ENCODE results near the gene RMND5A. TPM values are rescaled to one million over a fixed set of nuclear protein-coding genes. Genes with fewer than 3 reads are reported as not detected.
"Not testable (repeated sequence)": the region's sequence is repeated elsewhere in the genome, so short reads cannot be mapped to it uniquely, and the experiment has no call there.

Gene RMND5A
- total RNA-seq, 1 donor from 2014 or later, result 26.6 TPM

DNA sequence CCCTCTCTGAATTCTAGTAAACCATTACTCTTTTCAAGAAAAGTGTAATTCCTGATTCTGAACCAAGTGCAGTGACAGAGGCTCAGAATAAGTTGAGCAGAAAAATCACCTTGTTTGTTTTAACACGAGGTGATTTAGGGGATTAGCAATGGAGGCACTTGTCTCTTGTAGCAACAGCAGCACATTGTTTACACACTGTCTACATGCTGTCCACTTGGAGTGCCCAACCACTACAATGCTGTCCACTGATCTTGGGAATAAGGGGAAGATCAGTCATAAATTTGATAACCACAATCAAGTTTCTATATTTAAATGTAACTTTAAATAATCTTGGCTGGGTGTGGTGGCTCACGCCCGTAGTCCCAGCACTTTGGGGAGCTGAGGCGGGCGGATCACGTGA, 13.9 kb upstream of the RMND5A start:
- no peak overlapping the region for H3K4me3 ChIP-seq (ENCODE audit: low read depth, low read length)
- DNase-seq (ENCODE audit: low read depth), result no peak
- no peaks in the 10 kb centered on the region for H3K36me3 ChIP-seq (ENCODE audit: control insufficient read depth, insufficient read depth, low read length)
- no peaks in the 10 kb centered on the region for H3K27me3 ChIP-seq (ENCODE audit: control insufficient read depth, insufficient read depth, low read length)
- TF ChIP-seq, protein P1, sequence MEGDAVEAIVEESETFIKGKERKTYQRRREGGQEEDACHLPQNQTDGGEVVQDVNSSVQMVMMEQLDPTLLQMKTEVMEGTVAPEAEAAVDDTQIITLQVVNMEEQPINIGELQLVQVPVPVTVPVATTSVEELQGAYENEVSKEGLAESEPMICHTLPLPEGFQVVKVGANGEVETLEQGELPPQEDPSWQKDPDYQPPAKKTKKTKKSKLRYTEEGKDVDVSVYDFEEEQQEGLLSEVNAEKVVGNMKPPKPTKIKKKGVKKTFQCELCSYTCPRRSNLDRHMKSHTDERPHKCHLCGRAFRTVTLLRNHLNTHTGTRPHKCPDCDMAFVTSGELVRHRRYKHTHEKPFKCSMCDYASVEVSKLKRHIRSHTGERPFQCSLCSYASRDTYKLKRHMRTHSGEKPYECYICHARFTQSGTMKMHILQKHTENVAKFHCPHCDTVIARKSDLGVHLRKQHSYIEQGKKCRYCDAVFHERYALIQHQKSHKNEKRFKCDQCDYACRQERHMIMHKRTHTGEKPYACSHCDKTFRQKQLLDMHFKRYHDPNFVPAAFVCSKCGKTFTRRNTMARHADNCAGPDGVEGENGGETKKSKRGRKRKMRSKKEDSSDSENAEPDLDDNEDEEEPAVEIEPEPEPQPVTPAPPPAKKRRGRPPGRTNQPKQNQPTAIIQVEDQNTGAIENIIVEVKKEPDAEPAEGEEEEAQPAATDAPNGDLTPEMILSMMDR (IDR thresholded peaks at IDR 0.05; ENCODE audit: insufficient read depth, low read length, poor library complexity, severe bottlenecking), result no peak

GRCh38 chr2:86706935-86707334, 13.2 kb upstream of the RMND5A start:
- Histone ChIP-seq H3K27me3 (ENCODE audit: control insufficient read depth, insufficient read depth, low read length) (no peaks in the 10 kb centered on the region), H3K36me3 (ENCODE audit: control insufficient read depth, insufficient read depth, low read length) (no peaks in the 10 kb centered on the region), H3K4me3 (ENCODE audit: low read depth, low read length) (no peak overlapping the region)
- DNase-seq (ENCODE audit: low read depth), result no peak
- TF ChIP-seq, protein P1 (IDR thresholded peaks at IDR 0.05; ENCODE audit: insufficient read depth, low read length, poor library complexity, severe bottlenecking), result no peak

DNA sequence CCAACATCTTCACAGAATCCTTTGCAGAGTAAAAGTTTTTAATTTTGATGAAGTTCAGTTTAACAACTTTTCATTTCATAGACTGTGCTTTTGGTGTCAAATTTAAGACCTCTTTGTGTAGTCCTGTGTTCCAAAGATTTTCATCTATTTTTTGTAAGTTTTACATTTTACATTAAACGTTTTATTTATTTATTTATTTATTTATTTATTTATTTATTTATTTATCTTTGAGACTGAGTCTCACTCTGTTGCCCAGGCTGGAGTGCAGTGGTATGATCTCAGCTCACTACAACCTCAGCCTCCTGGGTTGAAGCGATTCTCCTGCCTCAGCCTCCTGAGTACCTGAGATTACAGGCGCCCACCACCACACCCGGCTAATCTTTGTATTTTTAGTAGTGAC, 12.0 kb upstream of the RMND5A start:
- not testable (repeated sequence) for H3K36me3 ChIP-seq (ENCODE audit: control insufficient read depth, insufficient read depth, low read length); DNase-seq (ENCODE audit: low read depth); H3K4me3 ChIP-seq (ENCODE audit: low read depth, low read length); H3K27me3 ChIP-seq (ENCODE audit: control insufficient read depth, insufficient read depth, low read length)

GRCh38 chr2:86714579-86715173, 5.4 kb upstream of the RMND5A start:
- DNase-seq (ENCODE audit: low read depth); H3K4me3 ChIP-seq (ENCODE audit: low read depth, low read length); H3K36me3 ChIP-seq (ENCODE audit: control insufficient read depth, insufficient read depth, low read length); H3K27me3 ChIP-seq (ENCODE audit: control insufficient read depth, insufficient read depth, low read length): not testable (repeated sequence)

DNA sequence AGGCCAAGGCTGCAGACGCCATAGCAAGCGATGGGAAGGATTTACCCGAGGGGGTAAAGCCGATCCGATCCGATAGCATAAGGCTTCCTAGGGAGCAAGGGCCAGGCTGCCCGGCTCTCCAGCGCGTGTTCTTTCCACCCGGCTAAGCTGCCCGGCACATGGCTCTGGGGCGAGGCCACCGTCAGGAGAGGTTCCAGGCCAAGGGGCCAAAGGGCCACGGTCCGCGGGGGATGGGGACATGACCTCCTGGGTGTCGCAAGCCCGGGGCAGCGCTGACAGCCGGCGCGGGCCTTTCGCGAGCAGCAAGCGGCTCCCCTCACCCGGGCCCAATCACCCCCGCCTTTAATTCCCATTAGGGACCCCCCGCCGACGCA, 841 bp upstream of the RMND5A start:
- not testable (repeated sequence) for H3K36me3 ChIP-seq (ENCODE audit: control insufficient read depth, insufficient read depth, low read length); DNase-seq (ENCODE audit: low read depth); H3K27me3 ChIP-seq (ENCODE audit: control insufficient read depth, insufficient read depth, low read length)
- peak overlapping the region; percentile 35 for H3K4me3 ChIP-seq (ENCODE audit: low read depth, low read length)

DNA sequence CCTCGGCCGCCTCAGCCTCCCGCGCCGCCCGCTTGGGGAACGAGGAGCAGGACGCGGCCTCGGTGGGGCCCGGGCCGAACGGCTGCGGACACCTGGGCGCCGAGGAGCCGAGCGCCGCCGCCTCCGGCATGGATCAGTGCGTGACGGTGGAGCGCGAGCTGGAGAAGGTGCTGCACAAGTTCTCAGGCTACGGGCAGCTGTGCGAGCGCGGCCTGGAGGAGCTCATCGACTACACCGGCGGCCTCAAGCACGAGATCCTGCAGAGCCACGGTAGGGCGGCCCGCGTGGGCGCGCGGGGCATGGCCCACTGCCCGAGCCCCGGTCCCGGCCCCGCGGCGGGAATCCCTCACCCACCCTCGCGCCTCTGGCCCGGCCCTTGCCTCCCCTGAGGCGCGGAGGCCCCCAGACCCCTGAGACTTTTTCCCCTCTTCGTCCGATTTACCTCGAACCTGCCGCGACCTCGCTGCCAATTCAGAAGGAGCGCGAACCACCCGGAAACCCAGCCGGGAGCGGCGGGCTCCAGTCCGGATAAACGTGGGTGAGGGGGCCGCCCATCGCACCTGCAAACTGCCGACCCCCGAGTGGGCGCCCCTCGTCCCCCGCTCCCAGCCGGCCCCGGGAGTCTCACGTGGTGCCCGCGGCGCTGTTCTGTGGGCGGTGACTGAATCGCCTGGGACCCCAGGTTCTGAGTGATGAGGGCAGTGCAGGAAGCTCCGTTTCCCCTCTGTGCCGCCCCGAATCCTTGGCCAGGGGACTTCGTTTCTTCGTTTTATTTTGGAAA, 639 bp downstream of the RMND5A start:
- not testable (repeated sequence) for H3K36me3 ChIP-seq (ENCODE audit: control insufficient read depth, insufficient read depth, low read length); DNase-seq (ENCODE audit: low read depth); H3K27me3 ChIP-seq (ENCODE audit: control insufficient read depth, insufficient read depth, low read length)
- H3K4me3 ChIP-seq (ENCODE audit: low read depth, low read length), result peak overlapping the region; percentile 65

DNA sequence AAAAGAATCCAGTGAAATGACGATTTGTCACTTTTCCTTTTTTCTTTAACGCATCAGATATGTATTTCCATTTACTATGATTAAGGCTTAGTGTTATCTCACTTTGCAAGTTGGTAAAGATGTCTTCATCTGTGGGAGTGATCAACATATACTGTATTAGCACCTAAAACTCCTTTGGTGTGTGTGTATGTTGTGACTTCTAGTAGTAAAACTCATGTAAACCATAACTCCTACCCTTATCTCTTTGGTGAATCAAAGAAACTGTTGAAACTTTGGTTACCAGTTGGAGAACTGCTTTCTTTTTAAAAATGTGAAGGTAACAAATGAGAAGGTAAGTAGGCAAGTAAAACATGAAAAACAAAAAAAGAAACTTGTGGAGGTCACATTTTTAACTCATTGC, 5.6 kb downstream of the RMND5A start:
- H3K27me3 ChIP-seq (ENCODE audit: control insufficient read depth, insufficient read depth, low read length); DNase-seq (ENCODE audit: low read depth); H3K36me3 ChIP-seq (ENCODE audit: control insufficient read depth, insufficient read depth, low read length); H3K4me3 ChIP-seq (ENCODE audit: low read depth, low read length): not testable (repeated sequence)

GRCh38 chr2:86732040-86732525, 12.0 kb downstream of the RMND5A start:
- not testable (repeated sequence) for H3K36me3 ChIP-seq (ENCODE audit: control insufficient read depth, insufficient read depth, low read length); H3K27me3 ChIP-seq (ENCODE audit: control insufficient read depth, insufficient read depth, low read length); DNase-seq (ENCODE audit: low read depth); H3K4me3 ChIP-seq (ENCODE audit: low read depth, low read length)

GRCh38 chr2:86732837-86733236, 12.7 kb downstream of the RMND5A start:
- H3K4me3 ChIP-seq (ENCODE audit: low read depth, low read length); H3K27me3 ChIP-seq (ENCODE audit: control insufficient read depth, insufficient read depth, low read length); DNase-seq (ENCODE audit: low read depth); H3K36me3 ChIP-seq (ENCODE audit: control insufficient read depth, insufficient read depth, low read length): not testable (repeated sequence)

GRCh38 chr2:86733528-86733927, 13.4 kb downstream of the RMND5A start:
- not testable (repeated sequence) for H3K4me3 ChIP-seq (ENCODE audit: low read depth, low read length); DNase-seq (ENCODE audit: low read depth); H3K36me3 ChIP-seq (ENCODE audit: control insufficient read depth, insufficient read depth, low read length); H3K27me3 ChIP-seq (ENCODE audit: control insufficient read depth, insufficient read depth, low read length)

GRCh38 chr2:86734896-86735295, 14.8 kb downstream of the RMND5A start:
- DNase-seq (ENCODE audit: low read depth); H3K27me3 ChIP-seq (ENCODE audit: control insufficient read depth, insufficient read depth, low read length); H3K4me3 ChIP-seq (ENCODE audit: low read depth, low read length): not testable (repeated sequence)

DNA sequence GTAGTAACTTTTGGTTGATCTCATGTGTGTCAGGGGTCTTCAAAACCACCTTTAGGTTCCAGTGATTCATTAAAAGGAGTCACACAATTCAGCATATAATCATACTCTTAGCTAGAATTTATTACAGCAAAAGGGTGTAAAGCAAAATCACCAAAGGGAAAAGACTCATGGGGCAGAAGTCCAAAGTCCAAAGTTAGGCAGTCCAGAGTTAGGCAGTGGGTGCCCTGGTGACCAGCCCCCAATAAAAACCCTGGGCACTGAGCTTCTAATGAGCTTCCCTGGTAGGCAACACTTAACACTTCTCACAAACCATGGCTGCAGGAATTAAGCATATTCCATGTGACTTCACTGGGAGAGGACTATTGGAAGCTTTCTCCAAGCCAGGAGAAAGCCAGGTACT, 19.4 kb downstream of the RMND5A start:
- DNase-seq (ENCODE audit: low read depth); H3K36me3 ChIP-seq (ENCODE audit: control insufficient read depth, insufficient read depth, low read length); H3K4me3 ChIP-seq (ENCODE audit: low read depth, low read length); H3K27me3 ChIP-seq (ENCODE audit: control insufficient read depth, insufficient read depth, low read length): not testable (repeated sequence)

More at GRCh38 chr2:86734896-86735295, 14.8 kb downstream of the RMND5A start:
- not testable (repeated sequence) for H3K36me3 ChIP-seq (ENCODE audit: control insufficient read depth, insufficient read depth, low read length)

DNA sequence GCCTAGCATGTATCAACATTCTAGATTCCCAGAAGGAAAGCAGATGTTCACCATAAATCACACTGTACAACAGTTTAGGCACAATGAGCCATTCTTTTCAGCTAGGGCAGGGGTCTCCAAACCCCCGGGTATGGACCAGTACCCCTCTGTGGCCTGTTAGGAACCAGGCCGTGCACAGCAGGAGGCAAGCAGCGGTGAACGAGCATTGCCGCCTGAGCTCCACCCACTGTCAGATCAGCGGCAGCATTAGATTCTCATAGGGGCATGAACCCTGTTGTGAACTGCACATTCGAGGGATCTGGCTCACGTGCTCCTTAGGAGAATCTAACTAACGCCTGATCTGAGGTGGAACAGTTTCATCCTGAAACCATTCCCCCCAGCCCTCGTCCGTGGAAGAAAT, 19.8 kb downstream of the RMND5A start:
- H3K4me3 ChIP-seq (ENCODE audit: low read depth, low read length); H3K36me3 ChIP-seq (ENCODE audit: control insufficient read depth, insufficient read depth, low read length); H3K27me3 ChIP-seq (ENCODE audit: control insufficient read depth, insufficient read depth, low read length); DNase-seq (ENCODE audit: low read depth): not testable (repeated sequence)

All from kidney epithelial cell (primary cell).